GM13977 (cell line): ENCODE measurements around the gene TMSB10.

Experiments used
- DNase-seq: peaks from one replicate; pipeline ENCODE4 v3.0.0; 2012; ENCODE audit warnings: low spot score
- in situ Hi-C: fragments of 300-500 bp; cut with MboI; formaldehyde crosslinking; loops from one replicate; pipeline ENCODE4 v1.12.0; 2022; ENCODE audit warnings: low sequenced_read_pairs, low pct_unique_long_range_greater_than_20kb, mixed read lengths, inconsistent platforms; ENCODE audit not compliant: unreplicated experiment
- TF ChIP-seq, protein P1 (sequence below): IDR thresholded peaks from 2 replicates; pipeline ENCODE4 v1.5.1; 2012; ENCODE audit warnings: mild to moderate bottlenecking, control low read depth; ENCODE audit not compliant: insufficient read depth; ENCODE audit errors: extremely low read depth, missing control alignments

TMSB10 gene

GRCh38 chr2:84902526-84902925, 2.9 kb upstream of the TMSB10 start:
- TF ChIP-seq, protein P1, sequence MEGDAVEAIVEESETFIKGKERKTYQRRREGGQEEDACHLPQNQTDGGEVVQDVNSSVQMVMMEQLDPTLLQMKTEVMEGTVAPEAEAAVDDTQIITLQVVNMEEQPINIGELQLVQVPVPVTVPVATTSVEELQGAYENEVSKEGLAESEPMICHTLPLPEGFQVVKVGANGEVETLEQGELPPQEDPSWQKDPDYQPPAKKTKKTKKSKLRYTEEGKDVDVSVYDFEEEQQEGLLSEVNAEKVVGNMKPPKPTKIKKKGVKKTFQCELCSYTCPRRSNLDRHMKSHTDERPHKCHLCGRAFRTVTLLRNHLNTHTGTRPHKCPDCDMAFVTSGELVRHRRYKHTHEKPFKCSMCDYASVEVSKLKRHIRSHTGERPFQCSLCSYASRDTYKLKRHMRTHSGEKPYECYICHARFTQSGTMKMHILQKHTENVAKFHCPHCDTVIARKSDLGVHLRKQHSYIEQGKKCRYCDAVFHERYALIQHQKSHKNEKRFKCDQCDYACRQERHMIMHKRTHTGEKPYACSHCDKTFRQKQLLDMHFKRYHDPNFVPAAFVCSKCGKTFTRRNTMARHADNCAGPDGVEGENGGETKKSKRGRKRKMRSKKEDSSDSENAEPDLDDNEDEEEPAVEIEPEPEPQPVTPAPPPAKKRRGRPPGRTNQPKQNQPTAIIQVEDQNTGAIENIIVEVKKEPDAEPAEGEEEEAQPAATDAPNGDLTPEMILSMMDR = no peak
- DNase-seq = no peak
- in situ Hi-C loops = loop anchor here (25.0 kb wide), 1 partner anchor 385 kb away; no protein-coding TSS in a partner anchor

GRCh38 chr2:84904151-84904550, 1.3 kb upstream of the TMSB10 start:
- DNase-seq = no peak
- TF ChIP-seq, protein P1 = no peak
- in situ Hi-C loops = loop anchor here (25.0 kb wide), 1 partner anchor 383 kb away; no protein-coding TSS in a partner anchor

GRCh38 chr2:84904717-84905174, 710 bp upstream of the TMSB10 start:
- TF ChIP-seq, protein P1 = no peak
- in situ Hi-C loops = loop anchor here (25.0 kb wide), 1 partner anchor 383 kb away; no protein-coding TSS in a partner anchor
- no peak for DNase-seq

DNA sequence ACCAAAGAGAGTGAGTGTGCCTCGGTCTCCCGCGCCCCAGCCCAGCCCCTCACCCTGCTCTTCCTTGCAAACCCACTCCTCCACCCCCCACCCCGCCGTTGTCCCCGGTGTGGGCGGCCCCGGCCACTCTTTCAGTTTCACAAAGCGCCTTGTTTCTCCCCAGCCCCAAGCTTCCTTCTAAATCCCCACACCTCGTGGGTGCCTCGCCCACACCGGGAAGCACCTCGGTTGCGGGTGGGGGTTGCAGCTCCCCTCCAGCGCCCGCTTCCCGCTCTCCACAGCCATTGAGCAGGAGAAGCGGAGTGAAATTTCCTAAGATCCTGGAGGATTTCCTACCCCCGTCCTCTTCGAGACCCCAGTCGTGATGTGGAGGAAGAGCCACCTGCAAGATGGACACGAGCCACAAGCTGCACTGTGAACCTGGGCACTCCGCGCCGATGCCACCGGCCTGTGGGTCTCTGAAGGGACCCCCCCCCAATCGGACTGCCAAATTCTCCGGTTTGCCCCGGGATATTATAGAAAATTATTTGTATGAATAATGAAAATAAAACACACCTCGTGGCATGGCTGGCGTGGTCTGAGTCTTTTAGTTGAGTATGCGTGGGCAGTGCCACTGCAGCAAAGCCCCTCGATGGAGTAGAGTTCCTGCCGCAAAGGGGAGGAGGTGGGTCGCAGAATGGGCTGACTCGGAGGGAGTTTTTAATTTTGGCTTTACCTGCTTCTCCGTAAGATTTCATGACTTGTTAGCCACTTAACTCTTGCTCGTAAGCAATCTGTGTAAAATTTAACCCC, 848 bp downstream of the TMSB10 start:
- peak; percentile 59 for DNase-seq
- TF ChIP-seq, protein P1 = no peak
- in situ Hi-C loops = loop anchor here (25.0 kb wide), 1 partner anchor 381 kb away; no protein-coding TSS in a partner anchor

GRCh38 chr2:84906900-84907714, 1.7 kb downstream of the TMSB10 start:
- TF ChIP-seq, protein P1 = no peak
- peak; percentile 78 for DNase-seq
- in situ Hi-C loops = loop anchor here (25.0 kb wide), 1 partner anchor 380 kb away; no protein-coding TSS in a partner anchor

DNA sequence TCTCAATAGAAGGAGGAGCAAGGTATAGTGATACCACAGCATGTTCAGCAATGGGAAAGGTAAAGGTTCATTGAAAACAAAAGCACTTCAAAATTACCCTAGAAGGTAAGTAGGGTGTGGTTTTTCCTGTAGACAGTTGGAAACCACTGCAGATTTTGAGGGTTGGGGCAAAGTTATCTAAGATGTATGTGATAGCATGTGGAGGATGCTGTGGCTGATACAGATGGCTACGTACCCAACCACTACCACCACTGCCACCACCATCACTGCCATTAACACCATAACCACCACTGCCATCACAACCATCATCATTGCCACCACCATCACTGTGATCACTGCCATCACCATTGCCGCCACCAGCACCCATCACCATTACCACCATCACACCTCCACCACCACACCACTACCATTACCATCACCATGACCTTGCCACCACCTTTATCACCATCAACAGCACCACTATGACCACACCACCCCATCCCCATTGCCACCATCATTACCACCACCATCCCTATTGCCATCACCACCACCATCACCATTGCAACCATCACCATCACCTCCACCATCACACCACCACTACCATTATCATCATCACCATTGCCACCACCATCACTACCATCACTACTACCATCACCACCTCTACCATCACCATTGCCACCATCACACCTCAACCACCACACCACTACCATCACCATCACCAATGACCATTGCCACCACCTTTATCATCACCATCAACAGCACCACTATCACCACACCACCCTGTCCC, 3.7 kb downstream of the TMSB10 start:
- no peak for DNase-seq
- in situ Hi-C loops = loop anchor here (25.0 kb wide), 1 partner anchor 378 kb away; no protein-coding TSS in a partner anchor
- TF ChIP-seq, protein P1 = no peak
